Hepatocyte (in vitro differentiated cells): ENCODE results near the gene KSR1. TPM values are rescaled to one million over a fixed set of nuclear protein-coding genes. Genes with fewer than 3 reads are reported as not detected.

ENCODE experiments used
- DNase-seq: peaks from one replicate; pipeline ENCODE4 v3.0.0-alpha.2; 2016; ENCODE audit warnings: low spot score
- H2AFZ ChIP-seq: fragments of 200-600 bp; sonication (generic); 2 replicates; pipeline ENCODE4 v1.6.0; 2016; ENCODE audit warnings: antibody characterized with exemption, mild to moderate bottlenecking
- H3K27ac ChIP-seq: fragments of 200-600 bp; sonication (generic); 2 replicates; pipeline ENCODE4 v1.5.1; 2016; ENCODE audit warnings: mild to moderate bottlenecking
- H3K27me3 ChIP-seq: fragments of 200-600 bp; sonication (generic); 2 replicates; pipeline ENCODE4 v1.6.1; 2016
- H3K36me3 ChIP-seq: fragments of 200-600 bp; sonication (generic); replicated peaks from 2 replicates; pipeline ENCODE4 v1.5.1; 2016; ENCODE audit warnings: low read depth; ENCODE audit not compliant: insufficient read depth
- H3K4me1 ChIP-seq: fragments of 200-600 bp; sonication (generic); 2 replicates; pipeline ENCODE4 v1.5.1; 2016; ENCODE audit warnings: mild to moderate bottlenecking, moderate library complexity; ENCODE audit not compliant: insufficient read depth
- H3K4me2 ChIP-seq: fragments of 200-600 bp; sonication (generic); 2 replicates; pipeline ENCODE4 v1.6.0; 2016
- H3K4me3 ChIP-seq: fragments of 200-600 bp; sonication (generic); 2 replicates; pipeline ENCODE4 v1.5.1; 2016; ENCODE audit warnings: mild to moderate bottlenecking
- H3K79me2 ChIP-seq: fragments of 200-600 bp; sonication (generic); 2 replicates; pipeline ENCODE4 v1.6.0; 2017; ENCODE audit warnings: mild to moderate bottlenecking
- H3K9me2 ChIP-seq: fragments of 200-600 bp; sonication (generic); replicated peaks from 2 replicates; pipeline ENCODE4 v1.6.0; 2017; ENCODE audit warnings: mild to moderate bottlenecking; ENCODE audit not compliant: insufficient read depth
- H3K9me3 ChIP-seq: fragments of 200-600 bp; sonication (generic); 2 replicates; pipeline ENCODE4 v1.5.1; 2016; ENCODE audit warnings: low read depth, mild to moderate bottlenecking
- H4K20me1 ChIP-seq: fragments of 200-600 bp; sonication (generic); 2 replicates; pipeline ENCODE4 v1.6.0; 2016; ENCODE audit warnings: mild to moderate bottlenecking; ENCODE audit not compliant: insufficient read depth, poor library complexity, severe bottlenecking
- EZH2 ChIP-seq: fragments of 200-600 bp; sonication (generic); IDR thresholded peaks from 2 replicates; pipeline ENCODE4 v1.6.1; 2016; ENCODE audit warnings: antibody characterized with exemption, mild to moderate bottlenecking, borderline replicate concordance
- EZH2phosphoT487 ChIP-seq: fragments of 200-600 bp; sonication (generic); IDR thresholded peaks from one replicate; pipeline ENCODE4 v1.6.1; 2018; ENCODE audit warnings: antibody characterized with exemption, mild to moderate bottlenecking, low read depth, moderate library complexity; ENCODE audit not compliant: unreplicated experiment, severe bottlenecking
- WGBS: methylation state at CpG from one replicate; pipeline ENCODE4 v1.1.6; 2016; ENCODE audit warnings: low lambda C conversion rate; ENCODE audit errors: missing lambda C conversion rate; 5-methylcytosine and 5-hydroxymethylcytosine counted together
- polyA plus RNA-seq: library from polyadenylated mRNA; unstranded; fragments of >200 nt; fragmentation: Nextera tagmentation; extraction: Ambion mirVana; gene quantifications from 2 replicates; pipeline ENCODE4 v1.2.1, GENCODE V29; 2016
- total RNA-seq: library from RNA; depleted of rRNA; stranded (reverse); fragments of >200 nt; gene quantifications from 2 replicates; pipeline ENCODE4 v1.2.3, GENCODE V29; 2014
- TF ChIP-seq, protein P1 (sequence below): fragments of 200-600 bp; sonication (generic); IDR thresholded peaks from 2 replicates; pipeline ENCODE4 v1.5.1; 2016; ENCODE audit warnings: antibody characterized with exemption, mild to moderate bottlenecking; ENCODE audit not compliant: poor library complexity

KSR1 gene
- total and polyA plus RNA-seq, 2 experiments from 2014 or later = 16.2 to 32.6 TPM

DNA sequence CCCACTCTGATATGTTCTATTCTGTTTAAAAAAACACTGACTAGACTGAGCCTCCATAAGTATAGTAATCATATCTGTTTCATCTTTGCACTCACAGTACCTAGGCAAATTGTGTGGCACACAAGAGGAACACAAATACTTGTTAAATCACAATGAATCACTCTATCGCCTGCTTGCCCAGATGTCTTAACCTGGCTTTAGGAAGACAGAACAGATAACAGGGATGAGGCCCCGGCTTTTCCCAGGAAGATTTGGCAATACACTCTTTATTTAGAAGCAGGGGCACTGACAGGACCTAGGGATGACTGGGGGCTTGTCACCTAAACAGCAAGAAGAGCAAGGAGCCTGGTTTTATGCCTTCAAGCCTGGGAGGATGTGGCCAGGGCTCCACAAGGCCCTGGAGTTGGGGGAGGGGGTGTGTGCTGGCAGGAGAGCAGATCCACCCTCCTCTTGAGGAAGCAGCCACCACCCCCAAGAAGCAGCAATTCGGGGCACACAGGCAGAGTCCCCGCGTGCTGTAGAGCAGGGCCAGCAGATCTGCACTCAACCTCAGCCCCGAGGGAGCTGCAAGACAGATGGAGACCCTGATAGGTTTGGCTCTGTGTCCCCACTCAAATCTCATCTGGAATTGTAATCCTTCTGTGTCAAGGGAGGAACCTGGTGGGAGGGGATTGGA is 41.0 kb upstream of the KSR1 start:
- TF ChIP-seq EZH2phosphoT487 (no peak), EZH2 (no peak)
- TF ChIP-seq, protein P1, sequence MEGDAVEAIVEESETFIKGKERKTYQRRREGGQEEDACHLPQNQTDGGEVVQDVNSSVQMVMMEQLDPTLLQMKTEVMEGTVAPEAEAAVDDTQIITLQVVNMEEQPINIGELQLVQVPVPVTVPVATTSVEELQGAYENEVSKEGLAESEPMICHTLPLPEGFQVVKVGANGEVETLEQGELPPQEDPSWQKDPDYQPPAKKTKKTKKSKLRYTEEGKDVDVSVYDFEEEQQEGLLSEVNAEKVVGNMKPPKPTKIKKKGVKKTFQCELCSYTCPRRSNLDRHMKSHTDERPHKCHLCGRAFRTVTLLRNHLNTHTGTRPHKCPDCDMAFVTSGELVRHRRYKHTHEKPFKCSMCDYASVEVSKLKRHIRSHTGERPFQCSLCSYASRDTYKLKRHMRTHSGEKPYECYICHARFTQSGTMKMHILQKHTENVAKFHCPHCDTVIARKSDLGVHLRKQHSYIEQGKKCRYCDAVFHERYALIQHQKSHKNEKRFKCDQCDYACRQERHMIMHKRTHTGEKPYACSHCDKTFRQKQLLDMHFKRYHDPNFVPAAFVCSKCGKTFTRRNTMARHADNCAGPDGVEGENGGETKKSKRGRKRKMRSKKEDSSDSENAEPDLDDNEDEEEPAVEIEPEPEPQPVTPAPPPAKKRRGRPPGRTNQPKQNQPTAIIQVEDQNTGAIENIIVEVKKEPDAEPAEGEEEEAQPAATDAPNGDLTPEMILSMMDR = no peak
- 67% methylated on average over 6 of the region's 6 CpGs for WGBS
- no peaks in the 10 kb centered on the region for H4K20me1 ChIP-seq
- H3K4me1 ChIP-seq = no peaks in the 10 kb centered on the region
- no peaks in the 10 kb centered on the region for H3K36me3 ChIP-seq
- H3K4me3 ChIP-seq = no peak overlapping the region
- no peaks in the 10 kb centered on the region for H3K27me3 ChIP-seq
- DNase-seq = no peak
- no peaks in the 10 kb centered on the region for H3K79me2 ChIP-seq
- H3K9me2 ChIP-seq = no peaks in the 10 kb centered on the region
- no peak overlapping the region for H3K4me2 ChIP-seq
- H3K9me3 ChIP-seq = no peaks in the 10 kb centered on the region
- no peak overlapping the region for H2AFZ ChIP-seq
- H3K27ac ChIP-seq = no peak overlapping the region

DNA sequence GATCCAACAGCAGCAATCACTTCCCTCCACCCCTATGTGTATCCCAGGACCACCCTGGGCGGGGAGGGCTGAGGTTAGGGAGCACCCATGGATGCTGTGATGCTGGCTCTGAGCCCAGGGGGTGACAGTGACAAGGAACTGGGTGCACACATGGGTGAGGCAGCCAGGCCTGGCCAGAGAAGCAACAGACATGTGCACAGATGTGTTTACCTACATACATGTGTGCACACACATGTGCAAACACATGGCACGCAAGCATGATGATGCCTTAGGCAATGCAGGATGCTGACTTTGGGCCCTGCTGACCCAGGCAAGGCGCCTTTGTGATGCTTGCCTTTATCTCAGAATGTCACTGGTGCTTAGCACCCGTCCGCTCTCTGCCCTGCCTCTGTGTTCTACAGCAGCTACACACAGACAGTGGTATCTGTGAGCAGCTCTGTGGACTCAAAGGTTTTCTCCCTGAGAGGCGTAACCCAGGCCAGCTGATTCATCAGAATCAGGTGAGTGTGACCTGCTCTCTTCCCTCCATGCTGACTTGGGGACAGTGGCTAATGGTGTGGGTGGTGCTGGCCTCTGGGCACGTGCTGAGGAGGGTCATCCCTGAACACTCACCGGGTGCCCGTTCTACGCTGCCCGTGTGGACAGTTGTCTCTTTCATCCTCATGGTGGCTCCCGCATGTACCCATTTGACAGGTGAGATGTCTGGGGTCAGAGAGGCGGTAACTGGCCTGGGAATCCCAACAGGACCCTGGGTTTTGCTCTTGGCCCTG is 38.5 kb upstream of the KSR1 start:
- no peak overlapping the region for H3K27ac ChIP-seq
- WGBS = 91% methylated on average over 13 of the region's 13 CpGs
- TF ChIP-seq EZH2phosphoT487 (no peak), EZH2 (no peak)
- TF ChIP-seq, protein P1 = no peak

DNA sequence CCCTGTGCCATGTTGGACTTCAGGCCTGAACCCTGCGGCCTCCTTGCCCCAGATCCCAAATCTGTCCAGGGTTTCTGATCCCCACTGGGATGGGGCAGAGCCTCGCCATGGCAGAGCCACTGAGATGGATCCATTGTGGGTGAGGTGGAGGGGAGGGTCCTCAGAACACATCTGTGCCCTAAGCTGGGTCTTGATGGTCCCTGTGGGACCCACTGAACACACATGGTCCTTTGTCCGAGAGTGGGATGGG is 38.0 kb upstream of the KSR1 start:
- Histone ChIP-seq H3K9me2 (no peaks in the 10 kb centered on the region), H3K4me1 (no peaks in the 10 kb centered on the region), H3K27ac (no peak overlapping the region), H2AFZ (no peak overlapping the region), H3K36me3 (no peaks in the 10 kb centered on the region), H3K4me2 (no peak overlapping the region), H3K79me2 (no peaks in the 10 kb centered on the region), H3K27me3 (no peaks in the 10 kb centered on the region), H3K9me3 (no peaks in the 10 kb centered on the region), H4K20me1 (no peaks in the 10 kb centered on the region), H3K4me3 (no peak overlapping the region)
- no peak for DNase-seq
- TF ChIP-seq EZH2phosphoT487 (no peak), EZH2 (no peak)
- TF ChIP-seq, protein P1 = no peak
- WGBS = 95% methylated on average over 3 of the region's 3 CpGs

More for the DNA sequence above, 38.5 kb upstream of the KSR1 start:
- Histone ChIP-seq H3K79me2 (no peaks in the 10 kb centered on the region), H2AFZ (no peak overlapping the region), H3K36me3 (no peaks in the 10 kb centered on the region), H3K4me2 (no peak overlapping the region), H3K9me3 (no peaks in the 10 kb centered on the region), H3K27me3 (no peaks in the 10 kb centered on the region), H4K20me1 (no peaks in the 10 kb centered on the region), H3K9me2 (no peaks in the 10 kb centered on the region), H3K4me1 (no peaks in the 10 kb centered on the region), H3K4me3 (no peak overlapping the region)
- no peak for DNase-seq
